Muscle layer of duodenum (tissue), 2 donors: Measurements from ENCODE around the gene SLC25A13.

ENCODE experiments used
- H3K27ac ChIP-seq: one replicate; pipeline ENCODE4 v1.7.0; 2013; ENCODE audit warnings: mild to moderate bottlenecking, low read length
- H3K27me3 ChIP-seq: one replicate; pipeline ENCODE4 v1.7.0; 2013; ENCODE audit warnings: low read depth, mild to moderate bottlenecking, control low read depth, low read length
- H3K36me3 ChIP-seq, 2 donors: one replicate each; pipeline ENCODE4 v1.7.0; 2013; ENCODE audit warnings: low read length in 2 of 2, control low read depth in 1 of 2, mild to moderate bottlenecking in 1 of 2; ENCODE audit not compliant: insufficient read depth in 2 of 2, control insufficient read depth in 1 of 2
- H3K4me1 ChIP-seq, 2 donors: one replicate each; pipeline ENCODE4 v1.7.0; 2013; ENCODE audit warnings: low read length in 2 of 2, mild to moderate bottlenecking in 2 of 2, control low read depth in 1 of 2, moderate library complexity in 1 of 2; ENCODE audit not compliant: insufficient read depth in 2 of 2, control insufficient read depth in 1 of 2
- H3K4me3 ChIP-seq, 2 donors: one replicate each; pipeline ENCODE4 v1.7.0; 2013; ENCODE audit warnings: low read length in 2 of 2, low read depth in 1 of 2, mild to moderate bottlenecking in 1 of 2
- H3K9me3 ChIP-seq, 2 donors: one replicate each; pipeline ENCODE4 v1.7.0; 2013; ENCODE audit warnings: low read length in 2 of 2, control low read depth in 1 of 2, mild to moderate bottlenecking in 1 of 2; ENCODE audit not compliant: control insufficient read depth in 1 of 2
- donor health status: healthy.

Gene SLC25A13

DNA sequence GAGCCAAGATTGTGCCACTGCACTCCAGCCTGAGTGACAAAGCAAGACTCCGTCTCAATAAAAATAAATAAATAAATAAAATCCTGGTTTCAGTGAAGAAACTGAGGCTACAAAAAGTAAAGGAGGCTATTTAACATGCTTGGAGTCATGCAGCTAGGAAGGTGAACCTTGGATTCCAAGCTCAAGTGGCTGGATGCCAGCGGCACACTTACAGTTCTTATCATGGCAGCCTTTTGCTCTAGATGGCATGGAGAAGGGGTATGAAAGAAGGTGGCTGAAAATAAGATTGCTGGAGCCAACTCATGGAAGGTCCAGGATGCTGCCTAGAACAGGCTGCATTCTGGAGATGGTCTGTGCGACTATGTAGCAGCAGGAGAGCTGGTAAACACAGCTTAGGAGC, 170.0 kb downstream of the SLC25A13 start:
- H3K9me3 ChIP-seq = no peaks in the 10 kb centered on the region
- H3K36me3 ChIP-seq = peaks cover 3 to 19% of the 10 kb centered on the region in 2 donors
- H3K4me1 ChIP-seq = no peaks in the 10 kb centered on the region
- no peak overlapping the region for H3K4me3 ChIP-seq
- H3K27ac ChIP-seq = no peak overlapping the region
- H3K27me3 ChIP-seq = no peaks in the 10 kb centered on the region

DNA sequence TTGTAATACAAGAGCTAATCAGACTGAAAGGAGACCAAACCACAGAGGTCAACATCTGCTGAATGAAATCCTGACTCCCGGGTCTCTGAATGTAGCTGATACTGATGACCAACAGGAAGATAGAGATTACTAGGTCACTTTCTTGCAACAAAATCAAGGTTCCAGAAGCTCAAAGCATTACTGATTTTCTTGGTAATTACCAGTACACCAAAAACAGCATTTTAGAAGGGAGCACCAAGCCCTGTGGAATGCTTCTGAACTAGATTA, 177.7 kb downstream of the SLC25A13 start:
- H3K27me3 ChIP-seq = no peaks in the 10 kb centered on the region
- no peak overlapping the region for H3K27ac ChIP-seq
- H3K36me3 ChIP-seq = peaks cover 9 to 10% of the 10 kb centered on the region in 2 donors
- no peak overlapping the region for H3K4me3 ChIP-seq
- no peaks in the 10 kb centered on the region for H3K9me3 ChIP-seq
- H3K4me1 ChIP-seq = peaks cover 0 to 4% of the 10 kb centered on the region in 2 donors

DNA sequence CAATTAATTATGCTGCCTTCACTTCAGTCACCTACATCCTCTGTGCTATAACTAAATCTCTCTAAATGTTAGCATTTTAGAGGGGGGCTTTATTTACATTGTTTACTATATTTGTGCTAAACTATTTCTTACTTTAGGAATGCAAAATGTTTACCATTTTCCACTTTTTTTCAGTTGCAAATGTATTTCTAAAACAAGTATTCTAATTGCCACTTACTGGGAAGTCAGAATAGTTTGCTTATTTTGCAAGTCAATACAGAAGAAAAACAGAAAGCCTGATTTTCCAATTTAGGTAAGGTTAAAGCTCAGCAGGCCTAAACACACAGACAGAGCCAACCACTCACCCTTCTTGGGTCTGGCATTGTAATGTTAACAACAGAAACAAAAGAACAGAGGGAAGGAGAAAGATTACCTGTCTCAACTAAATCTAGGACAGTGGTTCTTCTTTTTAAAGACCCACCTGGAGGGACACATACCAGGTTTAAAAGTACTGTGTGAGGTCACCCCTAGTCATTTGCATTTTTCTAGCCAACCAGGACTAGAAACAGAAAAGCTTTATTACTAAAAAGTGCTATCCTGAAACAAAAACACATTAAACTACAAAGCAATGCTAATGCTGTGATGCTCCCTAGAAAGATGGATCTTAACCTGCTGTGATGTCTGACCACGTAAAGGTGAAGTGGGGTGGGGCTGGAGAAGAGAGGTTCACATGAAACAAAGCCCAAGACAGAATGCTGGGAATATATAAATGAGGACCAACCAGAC, 178.2 kb downstream of the SLC25A13 start:
- H3K9me3 ChIP-seq = no peaks in the 10 kb centered on the region
- H3K36me3 ChIP-seq = peaks cover 9 to 10% of the 10 kb centered on the region in 2 donors
- H3K4me3 ChIP-seq = no peak overlapping the region
- no peaks in the 10 kb centered on the region for H3K27me3 ChIP-seq
- no peak overlapping the region for H3K27ac ChIP-seq
- H3K4me1 ChIP-seq = peaks cover 0 to 4% of the 10 kb centered on the region in 2 donors

DNA sequence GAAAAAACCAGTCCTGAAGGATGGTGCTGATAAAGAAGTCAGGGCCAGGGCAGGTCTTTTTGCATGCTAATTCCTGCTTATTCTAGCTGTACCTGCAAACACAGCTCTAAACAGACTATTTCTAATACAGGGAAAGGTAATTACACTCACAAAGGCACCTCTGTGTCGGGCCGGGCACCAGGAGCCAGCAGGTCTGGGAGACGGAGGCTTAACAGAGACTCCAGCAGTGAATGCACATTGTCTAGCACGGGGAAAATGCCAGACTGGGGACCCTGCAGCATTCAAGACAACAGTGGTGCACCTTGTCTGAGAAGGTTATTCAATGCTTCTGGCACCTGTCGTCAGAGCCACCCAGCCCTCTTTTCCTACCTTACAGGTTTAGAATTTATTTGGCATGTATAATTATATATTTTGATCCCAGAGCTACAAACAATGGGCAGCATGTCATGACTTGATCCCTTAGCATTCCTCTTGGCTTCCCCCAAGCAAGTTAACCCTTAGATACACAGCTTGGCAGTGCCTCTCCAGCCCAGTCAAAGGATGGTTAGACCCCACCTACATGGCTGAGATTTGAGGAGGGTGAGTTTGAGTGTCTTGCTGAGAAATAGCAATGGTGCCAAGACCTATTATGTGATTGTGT, 185.2 kb downstream of the SLC25A13 start:
- no peaks in the 10 kb centered on the region for H3K4me1 ChIP-seq
- H3K4me3 ChIP-seq = no peak overlapping the region
- no peaks in the 10 kb centered on the region for H3K27me3 ChIP-seq
- H3K36me3 ChIP-seq = peaks cover 0 to 17% of the 10 kb centered on the region in 2 donors
- H3K27ac ChIP-seq = no peak overlapping the region
- no peaks in the 10 kb centered on the region for H3K9me3 ChIP-seq

DNA sequence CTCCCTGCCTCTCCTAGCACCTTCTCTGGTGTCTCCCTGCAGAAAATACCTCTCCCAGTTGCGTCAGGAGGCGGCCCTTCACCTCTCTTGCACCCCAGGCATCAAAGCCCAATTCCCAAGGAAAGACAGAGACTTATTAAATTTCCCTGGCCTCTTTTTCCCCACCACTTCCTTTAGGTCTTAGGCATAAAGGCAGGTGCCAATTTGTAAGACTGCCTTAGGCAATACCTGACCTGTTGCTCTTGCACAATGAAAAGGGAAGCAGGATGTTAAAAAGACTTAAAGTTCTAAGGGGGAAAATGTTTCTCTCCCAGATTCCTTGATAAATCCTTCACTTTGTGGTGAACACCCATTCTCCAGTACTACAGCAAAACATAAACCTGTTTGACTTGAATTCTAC, 186.7 kb downstream of the SLC25A13 start:
- H3K27ac ChIP-seq = no peak overlapping the region
- no peak overlapping the region for H3K4me3 ChIP-seq
- peaks cover 8 to 19% of the 10 kb centered on the region in 2 donors for H3K36me3 ChIP-seq
- no peaks in the 10 kb centered on the region for H3K9me3 ChIP-seq
- H3K27me3 ChIP-seq = no peaks in the 10 kb centered on the region
- H3K4me1 ChIP-seq = no peaks in the 10 kb centered on the region

DNA sequence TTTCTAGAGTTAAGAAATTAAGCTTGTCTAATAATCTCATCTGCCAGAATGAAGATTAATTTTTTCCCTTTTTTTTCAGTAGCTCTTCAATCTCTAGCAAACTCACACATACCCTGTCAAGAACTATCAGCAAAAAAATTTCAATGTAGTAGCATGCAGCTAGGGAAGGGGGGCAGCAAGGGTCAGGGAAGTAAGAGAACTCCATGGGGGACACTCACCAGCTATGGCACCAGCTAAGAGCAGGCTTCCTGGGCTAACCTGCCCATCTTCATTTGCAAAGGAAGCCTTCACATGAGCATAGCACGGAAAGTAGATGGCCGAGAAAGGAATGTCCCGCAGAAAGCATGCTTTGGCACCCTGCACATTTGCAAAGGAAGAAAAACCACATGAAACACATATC, 190.4 kb downstream of the SLC25A13 start:
- peaks cover 8 to 24% of the 10 kb centered on the region in 2 donors for H3K36me3 ChIP-seq
- no peak overlapping the region for H3K4me3 ChIP-seq
- H3K4me1 ChIP-seq = no peaks in the 10 kb centered on the region
- no peaks in the 10 kb centered on the region for H3K9me3 ChIP-seq
- no peaks in the 10 kb centered on the region for H3K27me3 ChIP-seq
- H3K27ac ChIP-seq = no peak overlapping the region

DNA sequence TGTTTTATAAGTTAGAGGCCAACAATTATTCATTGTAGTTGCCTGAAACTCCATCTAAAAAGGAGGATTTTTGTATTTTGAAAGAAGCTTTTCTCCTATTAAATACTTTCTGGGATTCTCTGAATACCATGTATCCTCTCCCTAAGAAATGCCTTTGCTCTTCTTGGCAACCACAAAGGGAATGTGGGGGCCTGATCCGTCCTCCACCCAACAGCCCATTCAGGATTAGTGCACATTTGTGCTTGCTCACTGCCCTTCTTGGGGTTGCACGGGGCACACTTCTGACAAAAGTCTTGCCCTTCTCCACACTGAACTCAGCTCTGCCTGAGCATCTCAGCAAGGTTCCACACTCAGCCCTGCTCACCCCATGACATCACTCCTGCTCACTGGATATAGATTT, 194.2 kb downstream of the SLC25A13 start:
- Histone ChIP-seq H3K4me1 (no peaks in the 10 kb centered on the region), H3K4me3 (no peak overlapping the region), H3K36me3 (peaks cover 8 to 12% of the 10 kb centered on the region in 2 donors), H3K27me3 (no peaks in the 10 kb centered on the region), H3K27ac (no peak overlapping the region), H3K9me3 (no peaks in the 10 kb centered on the region)

DNA sequence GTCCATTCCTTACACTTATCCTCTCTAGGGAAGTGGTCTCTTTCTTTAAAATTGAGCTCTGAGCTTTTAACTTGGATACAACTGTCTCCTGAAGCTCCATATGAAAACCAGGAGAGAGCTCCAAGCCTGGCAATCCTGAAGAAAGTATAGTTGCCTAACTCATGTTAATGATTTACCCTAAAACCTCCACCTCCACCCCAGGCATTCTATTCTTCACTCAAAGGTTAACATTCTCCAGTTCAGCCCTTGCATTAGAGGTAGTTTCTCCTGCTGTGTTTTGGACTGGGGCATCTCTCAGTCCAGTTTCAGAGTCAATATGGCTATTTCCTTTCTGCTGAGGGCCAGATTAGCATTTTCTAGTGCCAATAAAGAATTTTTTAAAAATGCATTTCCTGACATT, 195.5 kb downstream of the SLC25A13 start:
- Histone ChIP-seq H3K27me3 (no peaks in the 10 kb centered on the region), H3K36me3 (peaks cover 8 to 14% of the 10 kb centered on the region in 2 donors), H3K9me3 (no peaks in the 10 kb centered on the region), H3K27ac (no peak overlapping the region), H3K4me3 (no peak overlapping the region), H3K4me1 (no peaks in the 10 kb centered on the region)

DNA sequence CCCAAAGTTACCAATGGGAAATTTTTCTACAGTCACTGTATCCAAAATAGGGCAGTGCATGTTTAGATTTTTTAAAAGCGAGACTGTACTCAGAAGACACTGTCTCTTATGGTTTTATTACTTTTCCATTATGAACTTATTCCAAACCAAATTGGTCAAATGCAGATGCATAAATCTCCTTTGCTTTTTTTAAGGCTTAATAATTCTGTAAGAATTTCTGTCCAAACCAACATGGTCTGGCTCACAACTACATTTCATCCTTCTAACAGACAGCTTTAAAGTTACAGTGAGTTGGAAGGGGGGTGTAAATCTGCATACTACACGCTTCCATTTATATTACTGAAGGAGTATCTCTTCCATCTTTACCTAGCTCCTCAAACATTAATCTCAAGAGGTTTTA, 199.2 kb downstream of the SLC25A13 start:
- no peak overlapping the region for H3K27ac ChIP-seq
- no peaks in the 10 kb centered on the region for H3K4me1 ChIP-seq
- H3K27me3 ChIP-seq = no peaks in the 10 kb centered on the region
- H3K36me3 ChIP-seq = peaks cover 6 to 9% of the 10 kb centered on the region in 2 donors
- H3K4me3 ChIP-seq = no peak overlapping the region
- H3K9me3 ChIP-seq = no peaks in the 10 kb centered on the region

DNA sequence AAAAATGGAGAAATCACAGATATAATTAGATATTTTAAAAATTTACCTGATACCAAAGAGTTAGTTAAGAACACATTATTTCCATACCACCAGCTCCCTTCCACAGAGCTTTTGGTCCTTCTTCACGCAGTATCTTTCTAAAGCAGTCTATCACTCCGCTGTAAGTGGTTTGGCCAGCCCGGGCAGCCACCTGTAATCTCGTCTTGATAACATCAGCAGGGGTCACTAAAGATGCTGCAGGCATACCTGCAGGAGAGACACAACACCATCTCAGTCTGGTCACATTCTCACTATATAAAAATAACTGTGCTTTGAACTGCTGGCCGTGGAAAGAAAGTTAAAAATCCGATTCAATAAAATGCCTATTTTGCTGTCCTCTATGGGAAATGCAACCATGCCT, 200.1 kb downstream of the SLC25A13 start:
- Histone ChIP-seq H3K27me3 (no peaks in the 10 kb centered on the region), H3K9me3 (no peaks in the 10 kb centered on the region), H3K4me3 (no peak overlapping the region), H3K4me1 (no peaks in the 10 kb centered on the region), H3K36me3 (peaks cover 6 to 9% of the 10 kb centered on the region in 2 donors), H3K27ac (no peak overlapping the region)

DNA sequence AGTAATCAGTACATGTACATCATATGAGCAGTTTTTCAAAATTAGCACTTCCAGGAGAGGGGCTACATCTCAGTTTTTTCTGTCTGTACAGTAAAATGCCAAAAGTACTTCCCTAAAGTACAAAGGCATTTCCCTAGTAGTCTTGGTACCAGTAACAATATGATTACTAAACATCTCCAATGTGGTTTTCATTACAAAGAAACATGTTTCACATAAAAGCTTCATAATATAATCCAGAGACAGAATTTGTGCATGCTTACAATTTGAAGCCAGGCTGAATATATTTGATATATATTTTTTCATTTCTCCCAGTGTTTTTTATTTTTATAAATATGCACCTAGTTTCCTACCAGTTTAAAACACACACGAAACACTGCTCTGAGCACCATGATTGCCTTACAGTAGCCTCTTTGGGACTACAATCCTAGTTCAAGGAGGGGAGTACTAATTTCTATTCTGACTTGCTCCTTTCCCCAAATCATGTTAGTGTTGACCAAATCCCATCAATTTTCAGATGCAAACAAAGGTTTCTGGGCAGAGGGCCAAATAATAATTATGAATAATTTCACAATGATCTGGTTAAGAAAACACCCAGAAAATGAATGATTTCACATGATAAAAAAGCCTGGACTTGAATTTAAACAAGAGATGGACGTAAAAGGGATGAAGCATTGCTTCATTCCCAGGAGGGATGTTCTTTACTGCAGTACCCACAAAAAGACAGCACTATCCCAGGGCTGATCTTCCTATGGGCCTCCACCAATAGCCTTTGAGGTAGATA, 201.3 kb downstream of the SLC25A13 start:
- no peak overlapping the region for H3K4me3 ChIP-seq
- H3K27ac ChIP-seq = no peak overlapping the region
- H3K27me3 ChIP-seq = no peaks in the 10 kb centered on the region
- peaks cover 6 to 9% of the 10 kb centered on the region in 2 donors for H3K36me3 ChIP-seq
- no peaks in the 10 kb centered on the region for H3K9me3 ChIP-seq
- H3K4me1 ChIP-seq = no peaks in the 10 kb centered on the region
